GM23248 (cell line): Measurements from ENCODE around the gene SGPP1.

Source experiments
- EZH2 ChIP-seq: fragments of 200-600 bp; sonication (generic); IDR thresholded peaks from 2 replicates; pipeline ENCODE4 v1.6.1; 2018; ENCODE audit warnings: antibody characterized with exemption, mild to moderate bottlenecking; ENCODE audit not compliant: insufficient read depth, poor library complexity, severe bottlenecking
- EZH2phosphoT487 ChIP-seq: fragments of 200-600 bp; sonication (generic); IDR thresholded peaks from 2 replicates; pipeline ENCODE4 v1.6.1; 2018; ENCODE audit warnings: antibody characterized with exemption, moderate library complexity, mild to moderate bottlenecking, low read depth; ENCODE audit not compliant: insufficient read depth

DNA sequence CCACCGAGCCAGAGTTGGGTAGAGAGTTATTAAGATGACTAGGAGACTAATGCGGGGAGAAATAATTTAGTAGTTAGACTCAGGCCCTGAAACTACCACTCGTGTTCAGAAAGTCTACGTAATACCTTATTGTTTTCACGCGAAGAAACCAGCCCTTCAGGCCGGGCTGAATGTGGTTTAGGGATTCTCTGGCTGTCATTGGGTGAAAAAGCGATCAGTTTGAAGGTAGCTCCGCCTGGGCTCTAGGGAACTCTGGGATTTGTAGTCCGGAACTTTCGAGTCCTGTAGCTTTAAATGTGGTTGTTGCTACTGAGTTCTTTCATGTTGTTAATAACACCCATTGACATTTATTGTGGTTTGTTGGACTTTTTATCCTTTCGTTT, 85.6 kb downstream of the SGPP1 start:
- no peak for TF ChIP-seq EZH2phosphoT487
- no peak for TF ChIP-seq EZH2
